Heart left ventricle (tissue), 13 donors: ENCODE data around the gene KREMEN1.

ENCODE experiments used
- POLR2A ChIP-seq, 2 donors: fragments of 450-650 bp; IDR thresholded peaks; one replicate each; pipeline ENCODE4 v1.6.1; 2017; ENCODE audit warnings: antibody characterized with exemption in 2 of 2, mild to moderate bottlenecking in 2 of 2, moderate library complexity in 2 of 2
- TF ChIP-seq, protein P1 (sequence below), 12 donors: fragments of 200-600 bp; sonication (generic) in 4 of 12; IDR thresholded peaks; one replicate each; pipeline versions ENCODE4 v1.5.0 to v1.8.0; 2018 to 2022; ENCODE audit warnings: antibody characterized with exemption in 12 of 12, mild to moderate bottlenecking in 5 of 12
- donor health status: ischemic (EF 13 %, LVEDD 7.1; RV severe dilation, severe dysfunction).
- donor health status: DM: no; HTN: yes; CAD: no.
- donor health status: DM: no; HTN: no; CAD: no.
- donor health status: ischemic (EF 25% LVEDD 6.9; RV normal size, moderate dysfunction).
- donor health status: ischemic (EF 25% LVEDD 5.7; RV mildly dilated, moderate dysfunction).
- donor health status: ischemic (EF 35%, LVEDD 5.7; RV mildly dilated, moderate dysfunction).
- donor health status: nonischemic (EF 11% LVEDD 7.7; RV severe dilation, severe dysfunction).
- donor health status: DM: yes; HTN: yes; CAD: no.
- donor health status: PGD.
- donor health status: ischemic (EF 29% LVEDD 5.4; RV normal size, mild dysfunction).
- donor health status: nonischemic (EF 23%, LVEDD 6.1; RV moderate dilation, normal function).

DNA sequence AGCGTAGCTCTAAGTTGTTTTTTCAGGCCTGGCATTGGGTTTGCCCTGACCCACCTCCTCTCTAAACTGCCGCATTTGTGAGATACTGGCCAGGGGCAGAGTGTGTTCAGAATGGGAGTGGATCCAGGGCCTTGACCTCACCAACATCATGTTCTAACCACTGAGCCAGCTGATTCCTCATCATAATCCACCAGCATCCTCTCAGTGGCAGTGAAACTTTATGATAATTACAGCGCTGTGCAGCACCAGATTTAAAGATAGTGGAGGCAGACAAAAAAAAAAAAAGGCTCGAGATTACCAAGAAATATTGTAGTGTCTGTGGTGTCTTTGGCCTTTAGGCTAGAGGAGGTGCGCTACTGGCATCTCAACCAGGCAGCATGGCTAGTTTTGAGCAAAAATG is 53.0 kb downstream of the KREMEN1 start:
- TF ChIP-seq, protein P1, sequence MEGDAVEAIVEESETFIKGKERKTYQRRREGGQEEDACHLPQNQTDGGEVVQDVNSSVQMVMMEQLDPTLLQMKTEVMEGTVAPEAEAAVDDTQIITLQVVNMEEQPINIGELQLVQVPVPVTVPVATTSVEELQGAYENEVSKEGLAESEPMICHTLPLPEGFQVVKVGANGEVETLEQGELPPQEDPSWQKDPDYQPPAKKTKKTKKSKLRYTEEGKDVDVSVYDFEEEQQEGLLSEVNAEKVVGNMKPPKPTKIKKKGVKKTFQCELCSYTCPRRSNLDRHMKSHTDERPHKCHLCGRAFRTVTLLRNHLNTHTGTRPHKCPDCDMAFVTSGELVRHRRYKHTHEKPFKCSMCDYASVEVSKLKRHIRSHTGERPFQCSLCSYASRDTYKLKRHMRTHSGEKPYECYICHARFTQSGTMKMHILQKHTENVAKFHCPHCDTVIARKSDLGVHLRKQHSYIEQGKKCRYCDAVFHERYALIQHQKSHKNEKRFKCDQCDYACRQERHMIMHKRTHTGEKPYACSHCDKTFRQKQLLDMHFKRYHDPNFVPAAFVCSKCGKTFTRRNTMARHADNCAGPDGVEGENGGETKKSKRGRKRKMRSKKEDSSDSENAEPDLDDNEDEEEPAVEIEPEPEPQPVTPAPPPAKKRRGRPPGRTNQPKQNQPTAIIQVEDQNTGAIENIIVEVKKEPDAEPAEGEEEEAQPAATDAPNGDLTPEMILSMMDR (IDR thresholded peaks at IDR 0.05): no peak
- TF ChIP-seq POLR2A (IDR thresholded peaks at IDR 0.05): no peak
